Islet of Langerhans (tissue), 1 donor: ENCODE measurements around the gene IL1RL2.

Experiments
- FAIRE-seq: peaks from one replicate; lab custom pipeline; 2011; peaks lifted over from hg19 to GRCh38; lab: Jason Lieb, UNC

The IL1RL2 gene

GRCh38 chr2:102267774-102268173 is 81.0 kb downstream of the IL1RL2 start:
- no peak for FAIRE-seq

DNA sequence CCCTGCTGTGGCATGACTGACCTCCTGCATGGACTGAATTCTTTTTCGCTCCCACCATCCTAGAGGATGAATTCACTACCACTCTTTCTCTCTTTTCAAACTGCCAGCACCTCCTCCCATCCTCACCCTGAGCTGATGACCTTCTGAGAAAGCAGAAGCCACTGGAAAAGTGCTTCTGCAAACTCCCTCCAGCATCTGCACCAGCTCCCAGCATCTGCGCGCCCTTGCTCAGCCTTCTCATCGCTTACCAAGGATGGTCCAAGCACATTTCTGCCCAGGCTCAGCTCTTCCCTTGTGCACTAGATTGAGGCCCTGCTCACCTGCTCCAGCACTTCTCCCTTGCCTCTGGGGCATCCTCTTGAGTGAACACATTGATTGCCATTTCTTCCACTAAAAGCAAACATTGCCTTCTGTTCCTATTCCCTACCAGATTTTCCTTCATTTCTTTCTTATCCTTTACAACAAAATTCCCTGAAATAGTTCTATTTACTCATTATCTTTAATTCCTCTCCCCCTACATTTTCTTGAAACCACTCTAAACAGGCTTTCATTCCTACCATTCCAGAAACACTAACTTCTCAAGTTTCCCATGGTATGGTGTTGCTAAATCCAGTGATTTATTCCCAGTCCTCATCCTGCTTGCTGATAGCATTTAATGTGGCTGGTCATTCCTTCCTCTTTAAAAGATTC is 81.8 kb downstream of the IL1RL2 start:
- no peak for FAIRE-seq

GRCh38 chr2:102269200-102269524 is 82.3 kb downstream of the IL1RL2 start:
- FAIRE-seq = no peak

DNA sequence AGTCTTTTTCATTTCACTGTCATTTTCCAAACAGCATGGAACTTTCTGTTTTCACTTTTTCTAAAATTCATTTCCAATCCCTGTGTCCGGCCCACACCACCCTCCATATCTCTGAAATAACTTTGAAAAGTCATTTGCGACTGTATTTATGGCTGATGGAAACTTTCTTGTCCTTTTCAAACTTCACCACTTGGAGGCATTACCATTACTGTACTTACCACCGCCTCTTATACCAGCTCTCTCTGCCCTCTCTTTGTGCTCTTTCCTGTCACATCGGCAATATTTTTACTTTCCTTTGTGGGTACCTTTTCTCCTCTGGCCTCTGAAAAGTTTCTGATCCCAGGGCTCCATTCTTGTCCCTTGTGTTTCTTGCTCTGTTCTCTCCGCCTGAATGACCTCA is 85.0 kb downstream of the IL1RL2 start:
- no peak for FAIRE-seq

DNA sequence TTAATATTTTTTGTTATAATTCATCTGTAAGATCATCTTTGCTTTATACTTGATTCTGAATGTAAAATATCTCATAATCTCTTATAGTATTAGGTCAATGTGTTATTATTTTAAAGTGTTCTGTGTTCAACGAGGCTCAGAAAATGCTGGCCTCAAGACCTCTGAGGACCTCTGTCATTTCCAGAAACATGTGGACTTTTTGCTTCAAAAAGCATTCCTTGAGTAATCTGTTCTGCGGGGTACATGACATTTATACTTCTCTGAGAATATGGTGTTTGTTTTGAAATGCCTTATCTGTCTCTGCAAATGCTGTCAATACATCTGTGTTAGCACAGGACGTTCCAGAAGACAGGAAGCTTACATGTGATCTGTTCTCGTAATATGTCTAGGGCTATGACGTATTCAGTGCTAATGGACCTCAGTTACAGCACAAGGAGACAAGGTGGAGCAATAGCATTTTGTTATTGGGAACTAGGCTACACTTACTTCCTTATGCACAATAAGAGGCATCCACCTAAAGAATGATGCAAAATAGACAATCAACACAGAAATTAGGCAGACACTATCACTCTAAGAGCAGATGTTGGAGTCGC is 86.9 kb downstream of the IL1RL2 start:
- no peak for FAIRE-seq

DNA sequence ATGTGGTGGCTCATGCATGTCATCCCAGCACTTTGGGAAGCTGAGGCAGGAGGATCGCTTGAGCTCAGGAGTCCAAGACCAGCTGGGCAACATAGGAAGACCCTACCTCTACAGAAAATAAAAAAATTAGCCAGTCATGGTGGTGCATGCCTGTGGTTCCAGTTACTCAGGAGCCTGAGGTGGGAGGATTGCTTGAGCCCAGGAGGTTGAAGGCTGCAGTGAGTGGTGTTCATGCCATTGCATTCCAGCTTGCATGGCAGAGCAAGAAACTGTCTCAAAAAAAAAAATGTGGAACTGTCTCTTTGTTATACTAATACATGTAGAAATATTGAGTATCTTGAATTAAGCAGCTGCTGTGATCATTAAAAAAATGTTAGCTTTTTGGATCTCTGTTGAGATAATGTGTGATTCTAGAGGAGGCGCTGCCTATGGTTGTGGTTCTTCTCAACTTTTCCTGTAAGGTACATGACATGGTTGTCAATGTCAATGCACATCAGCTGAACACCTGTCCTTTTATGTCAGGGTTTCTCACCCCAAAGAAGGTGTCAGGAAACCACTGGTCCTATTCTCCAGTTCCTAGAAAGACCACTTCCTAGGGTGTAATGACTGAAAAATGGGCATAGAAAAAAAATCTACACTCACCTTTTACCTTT is 89.9 kb downstream of the IL1RL2 start:
- FAIRE-seq = no peak

GRCh38 chr2:102277202-102277700 is 90.4 kb downstream of the IL1RL2 start:
- no peak for FAIRE-seq

GRCh38 chr2:102278720-102279390 is 92.0 kb downstream of the IL1RL2 start:
- no peak for FAIRE-seq

DNA sequence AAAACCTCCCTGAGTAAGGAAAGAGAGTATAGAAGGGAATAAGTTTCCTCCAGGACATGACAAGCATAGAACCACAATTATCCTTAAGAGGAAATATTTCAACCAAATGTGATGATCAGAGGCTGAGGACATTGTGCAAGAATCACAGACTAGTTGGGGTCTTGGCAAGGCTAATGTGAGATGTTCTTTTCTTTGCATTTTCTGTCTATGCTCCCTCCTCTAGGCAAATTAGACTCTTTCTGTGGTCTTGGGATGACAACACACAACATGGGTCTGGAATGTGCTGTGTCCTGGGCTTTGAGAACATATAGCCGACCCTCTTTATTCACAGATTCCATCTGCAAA is 92.5 kb downstream of the IL1RL2 start:
- FAIRE-seq = no peak

DNA sequence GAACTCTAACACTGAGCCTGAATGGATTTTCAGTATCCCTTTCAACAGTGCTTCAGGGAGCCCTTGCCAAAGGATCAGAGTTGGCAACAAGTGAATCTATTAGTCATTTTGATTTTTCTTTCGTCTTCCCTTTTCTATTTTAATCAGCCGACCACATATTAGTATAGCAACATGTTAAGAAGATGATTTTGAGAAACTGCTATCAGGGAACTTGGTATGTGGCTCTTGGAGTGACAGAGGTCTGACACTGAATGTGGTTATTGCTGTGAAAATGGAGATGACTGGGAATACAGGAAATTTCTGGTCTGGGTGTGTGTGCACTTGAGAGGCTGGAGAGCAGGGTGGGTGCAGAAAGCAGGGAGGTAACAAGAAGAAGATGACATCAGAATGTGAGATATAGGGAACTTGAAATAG is 95.9 kb downstream of the IL1RL2 start:
- no peak for FAIRE-seq

DNA sequence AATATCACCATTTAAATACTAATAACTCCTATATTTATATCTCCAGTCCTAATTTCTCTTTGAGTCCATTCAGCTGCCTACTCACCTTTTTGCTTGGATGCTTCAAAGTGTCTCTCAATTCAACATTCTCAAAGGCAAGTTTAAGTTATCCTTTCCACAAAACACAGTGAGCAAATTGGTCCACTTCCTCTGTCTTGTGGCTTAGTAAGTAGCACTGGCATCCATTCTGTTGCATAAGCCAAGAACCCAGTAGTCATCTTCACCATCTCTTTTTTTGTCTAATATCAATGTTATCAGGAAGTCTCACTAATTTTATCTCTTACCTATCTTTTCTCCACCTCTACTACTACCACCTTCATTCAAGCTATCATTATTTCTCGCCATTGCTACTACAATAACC is 97.2 kb downstream of the IL1RL2 start:
- no peak for FAIRE-seq

GRCh38 chr2:102284611-102285010 is 97.8 kb downstream of the IL1RL2 start:
- FAIRE-seq = no peak

DNA sequence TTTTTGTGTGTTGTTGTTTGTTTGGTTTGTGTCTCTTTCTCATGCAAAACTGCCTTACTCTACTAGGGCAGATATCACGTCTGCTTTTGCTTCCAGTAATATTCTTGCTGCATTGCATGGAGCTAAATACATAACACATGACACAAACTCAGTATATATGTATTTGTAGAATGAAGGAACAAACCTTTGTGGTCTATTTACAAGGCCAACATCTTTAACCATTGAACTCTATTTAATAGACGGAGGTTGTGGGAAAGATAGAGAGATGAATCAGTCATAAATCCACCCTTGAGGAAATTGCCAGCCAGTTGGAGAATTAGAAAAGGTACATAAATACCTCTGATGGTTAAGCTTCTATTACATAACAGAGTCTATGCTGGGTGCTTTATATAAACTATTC is 98.5 kb downstream of the IL1RL2 start:
- FAIRE-seq = no peak

GRCh38 chr2:102286041-102286440 is 99.2 kb downstream of the IL1RL2 start:
- FAIRE-seq = no peak

- FAIRE-seq = no peak
Measured at GRCh38 chr2:102289129-102289528, 102.3 kb downstream of the IL1RL2 start.
